HepG2 (cell line): ENCODE data around the gene SLC9A9. TPM values are rescaled to one million over a fixed set of nuclear protein-coding genes. Genes with fewer than 3 reads are reported as not detected.

ENCODE experiments used
- ATAC-seq: fragments of 200-7000 bp; cut with Tn5 transposase; 3 replicates; pipeline ENCODE4 v1.9.1; 2020; ENCODE audit warnings: mild to moderate bottlenecking, moderate library complexity
- BruUV-seq: library from RNA; stranded (reverse); fragments of 400-500 nt; replicated peaks from 2 replicates; lab custom pipeline; 2021; lab: Mats Ljungman, UMichigan
- CTCF ChIA-PET: fragments of 300-600 bp; formaldehyde crosslinking; extraction: SDS; loops from one replicate; lab custom pipeline; 2021; ENCODE audit warnings: low total read pairs, inconsistent platforms, low intra/inter-chr PET ratio; lab: Yijun Ruan, JAX
- POLR2A ChIA-PET: fragments of 350-600 bp; sonication (Branson Sonifier 250); formaldehyde crosslinking; loops from one replicate; lab custom pipeline; 2020; ENCODE audit warnings: antibody characterized with exemption, inconsistent platforms; lab: Yijun Ruan, JAX
- DNase-seq: peaks from one replicate; pipeline ENCODE4 v3.0.0-alpha.2; 2015; ENCODE audit warnings: low spot score
- FAIRE-seq: peaks from 3 replicates; lab custom pipeline; 2011; peaks lifted over from hg19 to GRCh38; lab: Jason Lieb, UNC
- H2AFZ ChIP-seq: one replicate; pipeline ENCODE4 v1.6.1; 2011; ENCODE audit warnings: low read length, inconsistent platforms
- H3K27ac ChIP-seq: fragments of 300-600 bp; 3 replicates; pipeline ENCODE4 v1.8.0; 2011; ENCODE audit warnings: mixed run types, mild to moderate bottlenecking, mixed read lengths, low read length, inconsistent platforms; ENCODE audit not compliant: insufficient read depth; ENCODE audit errors: extremely low read length
- H3K27me3 ChIP-seq, 2 experiments: fragments of 200-600 bp in 1 of 2; 2 replicates in 1 of 2; 3 replicates in 1 of 2; pipeline versions ENCODE4 v1.6.0 to v1.8.0; 2011; ENCODE audit warnings: low read length in 2 of 2, mild to moderate bottlenecking in 2 of 2, moderate library complexity in 2 of 2, inconsistent platforms in 1 of 2; ENCODE audit not compliant: insufficient read depth in 2 of 2, control insufficient read depth in 1 of 2
- H3K36me3 ChIP-seq, 2 experiments: fragments of 200-600 bp in 1 of 2; replicated peaks in 1 of 2; 2 replicates in 1 of 2; 3 replicates in 1 of 2; pipeline versions ENCODE4 v1.5.1 to v1.8.0; 2011; ENCODE audit warnings: low read length in 2 of 2, inconsistent platforms in 1 of 2; ENCODE audit not compliant: insufficient read depth in 2 of 2, control insufficient read depth in 1 of 2
- H3K4me1 ChIP-seq: 2 replicates; pipeline ENCODE4 v1.5.1; 2012; ENCODE audit warnings: low read length, inconsistent platforms; ENCODE audit not compliant: insufficient read depth
- H3K4me2 ChIP-seq: 2 replicates; pipeline ENCODE4 v1.6.0; 2011; ENCODE audit warnings: low read depth, low read length, inconsistent platforms
- H3K4me3 ChIP-seq, 3 experiments: fragments of 200-600 bp in 1 of 3; sonication (generic), shearing (Covaris generic) in 1 of 3; replicated peaks in 1 of 3; 2 replicates each; pipeline ENCODE4 v1.5.1; 2011 to 2016; ENCODE audit warnings: low read length in 3 of 3, inconsistent platforms in 2 of 3, low read depth in 2 of 3, mild to moderate bottlenecking in 2 of 3, control low read depth in 1 of 3, mixed read lengths in 1 of 3; ENCODE audit not compliant: insufficient read depth in 1 of 3
- H3K79me2 ChIP-seq: one replicate; pipeline ENCODE4 v1.6.1; 2011; ENCODE audit warnings: low read length, inconsistent platforms; ENCODE audit not compliant: insufficient read depth
- H3K9ac ChIP-seq: 2 replicates; pipeline ENCODE4 v1.6.0; 2011; ENCODE audit warnings: mild to moderate bottlenecking, low read depth, low read length, inconsistent platforms; ENCODE audit not compliant: insufficient read depth
- H3K9me3 ChIP-seq: 2 replicates; pipeline ENCODE4 v1.5.1; 2012; ENCODE audit warnings: mild to moderate bottlenecking, low read length
- H4K20me1 ChIP-seq: 2 replicates; pipeline ENCODE4 v1.6.0; 2011; ENCODE audit warnings: inconsistent platforms, mild to moderate bottlenecking, low read length, moderate library complexity; ENCODE audit not compliant: insufficient read depth
- E2F5 ChIP-seq: sonication (generic); formaldehyde crosslinking; conservative IDR thresholded peaks from 2 replicates; pipeline ENCODE4 v1.4.0; 2020; ENCODE audit warnings: missing genetic modification reagents
- HNRNPL ChIP-seq: fragments of 200-400 bp; formaldehyde crosslinking; IDR thresholded peaks from 2 replicates; pipeline ENCODE4 v1.6.1; 2017; ENCODE audit warnings: mild to moderate bottlenecking, low read depth, low read length
- KDM1A ChIP-seq: IDR thresholded peaks from 2 replicates; pipeline ENCODE4 v1.6.1; 2016; ENCODE audit warnings: missing compliant biosample characterization
- ZBTB46 ChIP-seq: sonication (generic); formaldehyde crosslinking; IDR thresholded peaks from 2 replicates; pipeline ENCODE4 v1.4.0; 2020; ENCODE audit warnings: mild to moderate bottlenecking, missing genetic modification reagents, borderline replicate concordance
- WGBS: methylation state at CpG from one replicate; pipeline ENCODE4 v1.1.6; 2017; ENCODE audit warnings: low lambda C conversion rate; 5-methylcytosine and 5-hydroxymethylcytosine counted together
- in situ Hi-C: cut with HindIII; loops from 2 replicates; pipeline ENCODE4 v1.10.0; 2017; ENCODE audit warnings: low pct_unique_long_range_greater_than_20kb; ENCODE audit not compliant: extremely low pct_ligation_motif_present
- intact Hi-C: fragments of 100-400 bp; cut with micrococcal nuclease; formaldehyde crosslinking; loops from one replicate; pipeline ENCODE4 v1.10.0; 2022; ENCODE audit not compliant: unreplicated experiment
- polyA plus RNA-seq, 8 experiments: library from polyadenylated mRNA; depleted of rRNA in 3 of 8; stranded (reverse) in 7 of 8; unstranded in 1 of 8; fragments of >200 nt; fragmentation: Illumina TruSeq in 4 of 8; extraction: Trizol in 4 of 8; gene quantifications; 2 replicates each; pipeline versions ENCODE4 v1.2.1 to v1.2.3, GENCODE V29; 2011 to 2016; ENCODE audit warnings: low read depth in 4 of 8, missing spikeins in 1 of 8, mixed read lengths in 1 of 8; ENCODE audit not compliant: insufficient read depth in 1 of 8
- total RNA-seq, 5 experiments: library from RNA; depleted of rRNA; stranded (reverse); fragments of >200 nt; fragmentation: Illumina TruSeq; extraction: Trizol; gene quantifications; 2 replicates each; pipeline ENCODE4 v1.2.3, GENCODE V29; 2016; ENCODE audit warnings: low read depth in 1 of 5

The SLC9A9 gene
- total and polyA plus RNA-seq, 2 of the 13 experiments (the other 11 are each of a cell fraction or from before 2014, with no cell fraction given): not detected

GRCh38 chr3:143826296-143826695 is 22.0 kb downstream of the SLC9A9 start:
- CTCF ChIA-PET: no interaction called here
- BruUV-seq: no TSS peak

More at GRCh38 chr3:143826296-143826695, 22.0 kb downstream of the SLC9A9 start:
- FAIRE-seq (no peak), DNase-seq (no peak), ATAC-seq (no peak)
- no peak overlapping the region for H3K4me2 ChIP-seq
- H3K4me1 ChIP-seq: no peaks in the 10 kb centered on the region
- no peaks in the 10 kb centered on the region for H3K27me3 ChIP-seq
- in situ Hi-C loops (no loop called here), intact Hi-C loops (no loop called here)
- no peaks in the 10 kb centered on the region for H3K79me2 ChIP-seq
- no peak overlapping the region for H3K4me3 ChIP-seq
- H3K9me3 ChIP-seq: no peaks in the 10 kb centered on the region
- no peak overlapping the region for H3K9ac ChIP-seq
- H3K27ac ChIP-seq: no peak overlapping the region
- H3K36me3 ChIP-seq: no peaks in the 10 kb centered on the region
- POLR2A ChIA-PET: no interaction called here
- no peak overlapping the region for H2AFZ ChIP-seq
- TF ChIP-seq E2F5 (CRISPR knock-in tag) (no peak), HNRNPL (no peak), ZBTB46 (CRISPR knock-in tag) (no peak), KDM1A (CRISPR knock-in tag) (no peak)
- WGBS: 0% methylated on average over 1 of the region's 1 CpG
- H4K20me1 ChIP-seq: no peaks in the 10 kb centered on the region
